WTC11 (cell line): ENCODE measurements around the gene CYSTM1.

Experiments
- ATF3 ChIP-seq: sonication (generic); formaldehyde crosslinking; conservative IDR thresholded peaks from 2 replicates; pipeline ENCODE4 v1.8.1; 2022; ENCODE audit warnings: mild to moderate bottlenecking, missing genetic modification reagents
- CREB1 ChIP-seq: sonication (generic); formaldehyde crosslinking; IDR thresholded peaks from 2 replicates; pipeline ENCODE4 v1.8.0; 2023; ENCODE audit warnings: mild to moderate bottlenecking, missing genetic modification reagents
- CTCF ChIP-seq: fragments of 200-600 bp; IDR thresholded peaks from 2 replicates; pipeline ENCODE4 v1.8.0; 2022; ENCODE audit warnings: antibody characterized with exemption
- E2F4 ChIP-seq: sonication (generic); formaldehyde crosslinking; IDR thresholded peaks from 2 replicates; pipeline ENCODE4 v1.8.1; 2022; ENCODE audit warnings: low read depth, mild to moderate bottlenecking, moderate library complexity, missing genetic modification reagents, borderline replicate concordance
- FOXK1 ChIP-seq: sonication (generic); formaldehyde crosslinking; IDR thresholded peaks from 2 replicates; pipeline ENCODE4 v1.8.0; 2022; ENCODE audit warnings: mild to moderate bottlenecking, moderate library complexity, missing genetic modification reagents
- JUN ChIP-seq: sonication (generic); formaldehyde crosslinking; IDR thresholded peaks from 2 replicates; pipeline ENCODE4 v1.8.0; 2023; ENCODE audit warnings: mild to moderate bottlenecking, missing genetic modification reagents
- MAX ChIP-seq: sonication (generic); formaldehyde crosslinking; IDR thresholded peaks from 2 replicates; pipeline ENCODE4 v1.8.0; 2022; ENCODE audit warnings: mild to moderate bottlenecking, missing genetic modification reagents
- NFE2L1 ChIP-seq: sonication (generic); formaldehyde crosslinking; IDR thresholded peaks from 2 replicates; pipeline ENCODE4 v1.8.1; 2023; ENCODE audit warnings: missing genetic modification reagents
- NR1H2 ChIP-seq: sonication (generic); formaldehyde crosslinking; IDR thresholded peaks from 2 replicates; pipeline ENCODE4 v1.9.0; 2021; ENCODE audit warnings: mild to moderate bottlenecking, moderate library complexity, missing genetic modification reagents
- RELA ChIP-seq: sonication (generic); formaldehyde crosslinking; IDR thresholded peaks from 2 replicates; pipeline ENCODE4 v1.8.1; 2022; ENCODE audit warnings: missing genetic modification reagents, mild to moderate bottlenecking, borderline replicate concordance
- TCF7 ChIP-seq: sonication (generic); formaldehyde crosslinking; IDR thresholded peaks from 2 replicates; pipeline ENCODE4 v1.8.0; 2022; ENCODE audit warnings: mild to moderate bottlenecking, low read depth, missing genetic modification reagents, moderate library complexity
- USF2 ChIP-seq: sonication (generic); formaldehyde crosslinking; IDR thresholded peaks from 2 replicates; pipeline ENCODE4 v1.8.1; 2023; ENCODE audit warnings: mild to moderate bottlenecking, missing genetic modification reagents, moderate library complexity
- ZNF281 ChIP-seq: sonication (generic); formaldehyde crosslinking; IDR thresholded peaks from 2 replicates; pipeline ENCODE4 v1.8.0; 2023; ENCODE audit warnings: mild to moderate bottlenecking, missing genetic modification reagents
- ZNF512 ChIP-seq: sonication (generic); formaldehyde crosslinking; IDR thresholded peaks from 2 replicates; pipeline ENCODE4 v1.8.1; 2022; ENCODE audit warnings: missing genetic modification reagents, borderline replicate concordance

GRCh38 chr5:140275837-140276236 lies 100.8 kb downstream of the CYSTM1 start:
- no peak for TF ChIP-seq RELA (CRISPR knock-in tag)
- TF ChIP-seq NR1H2 = no peak
- TF ChIP-seq CTCF = no peak
- TF ChIP-seq FOXK1 (CRISPR knock-in tag) = no peak
- no peak for TF ChIP-seq TCF7 (CRISPR knock-in tag)
- TF ChIP-seq MAX (CRISPR knock-in tag) = no peak
- TF ChIP-seq NFE2L1 (CRISPR knock-in tag) = no peak
- no peak for TF ChIP-seq ZNF281 (CRISPR knock-in tag)
- TF ChIP-seq ZNF512 = no peak
- no peak for TF ChIP-seq JUN
- no peak for TF ChIP-seq ATF3 (CRISPR knock-in tag)
- no peak for TF ChIP-seq E2F4
- TF ChIP-seq USF2 (CRISPR knock-in tag) = no peak
- no peak for TF ChIP-seq CREB1 (CRISPR knock-in tag)
